ENCODE measurements around the gene MRGPRX4. TPM values are rescaled to one million over a fixed set of nuclear protein-coding genes. Genes with fewer than 3 reads are reported as not detected.

Gene MRGPRX4
- total and polyA plus RNA-seq, 2 experiments from 2014 or later: not detected

- Histone ChIP-seq H3K4me1 (ENCODE audit: low read depth) (no peaks in the 10 kb centered on the region), H3K36me3 (no peaks in the 10 kb centered on the region), H3K4me3 (no peak overlapping the region), H3K9me3 (ENCODE audit: low read depth) (no peaks in the 10 kb centered on the region), H3K27me3 (no peaks in the 10 kb centered on the region), H3K27ac (no peak overlapping the region)
- no peak for TF ChIP-seq CTCF (IDR thresholded peaks at IDR 0.05; ENCODE audit: low read depth, low read length)
- no peak for DNase-seq (ENCODE audit: low read depth in 1 of 2, low spot score in 1 of 2)
These were observed 48.7 kb downstream of the MRGPRX4 start for GRCh38 chr11:18221274-18221876.

DNA sequence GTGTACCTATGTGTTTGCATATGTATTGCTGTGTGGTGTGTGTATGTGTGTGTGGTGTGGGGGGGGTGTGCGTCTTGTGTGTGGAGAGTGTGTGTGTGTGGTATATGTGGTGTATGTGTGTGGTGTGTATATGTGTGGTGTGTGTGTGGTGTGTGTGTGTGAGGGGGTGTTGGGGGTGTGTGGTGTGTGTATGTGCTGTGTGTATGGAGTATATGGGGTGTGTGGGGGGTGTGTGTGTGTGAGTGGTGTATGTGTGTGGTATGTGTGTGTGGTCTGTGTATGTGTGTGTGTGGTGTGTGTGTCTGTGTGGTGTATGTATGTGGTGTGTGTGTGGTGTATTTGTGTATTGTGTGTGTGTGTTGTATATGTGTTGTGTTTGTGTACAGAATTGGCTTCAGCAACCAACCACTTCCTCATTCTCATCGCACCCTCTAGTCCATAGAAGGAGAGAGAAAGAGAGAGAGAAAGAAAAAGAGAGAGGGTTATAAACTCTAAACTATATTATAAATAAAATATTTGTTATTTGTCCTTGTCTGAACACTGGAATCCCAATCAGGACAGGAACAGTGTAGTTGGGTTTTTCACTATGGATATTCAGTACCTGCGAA, 50.3 kb downstream of the MRGPRX4 start:
- H3K9me3 ChIP-seq (ENCODE audit: low read depth): no peaks in the 10 kb centered on the region
- H3K4me3 ChIP-seq: no peak overlapping the region
- H3K27me3 ChIP-seq: peaks cover 3% of the 10 kb centered on the region
- H3K36me3 ChIP-seq: no peaks in the 10 kb centered on the region
- H3K27ac ChIP-seq: no peak overlapping the region
- H3K4me1 ChIP-seq (ENCODE audit: low read depth): no peaks in the 10 kb centered on the region
- DNase-seq (ENCODE audit: low read depth in 1 of 2, low spot score in 1 of 2): no peak
- no peak for TF ChIP-seq CTCF (IDR thresholded peaks at IDR 0.05; ENCODE audit: low read depth, low read length)

Other genes starting within 250 kb of the MRGPRX4 start
- 29.8 and 41.5 TPM in 2 replicates for gene SERGEF, start 159.8 kb upstream of the MRGPRX4 start, total RNA-seq
- 51.0 and 64.0 TPM in 2 replicates for gene SERGEF, start 159.8 kb upstream of the MRGPRX4 start, polyA plus RNA-seq
- gene TPH1, start 126.6 kb upstream of the MRGPRX4 start, total RNA-seq: 0.03 and 0.07 TPM in 2 replicates
- 0.12 TPM in 1 of 2 replicates, not detected in the other for gene TPH1, start 126.6 kb upstream of the MRGPRX4 start, polyA plus RNA-seq
- gene SAAL1, start 66.8 kb upstream of the MRGPRX4 start, total RNA-seq: 11.3 and 15.1 TPM in 2 replicates
- gene SAAL1, start 66.8 kb upstream of the MRGPRX4 start, polyA plus RNA-seq: 18.2 and 21.3 TPM in 2 replicates
- gene MRGPRX3, start 40.3 kb upstream of the MRGPRX4 start, total RNA-seq: not detected in 2 replicates
- gene MRGPRX3, start 40.3 kb upstream of the MRGPRX4 start, polyA plus RNA-seq: not detected in 2 replicates
- not detected in 2 replicates for gene SAA4, start 64.0 kb downstream of the MRGPRX4 start, total RNA-seq
- gene SAA4, start 64.0 kb downstream of the MRGPRX4 start, polyA plus RNA-seq: 0.20 TPM in 1 of 2 replicates, not detected in the other
- gene SAA2, start 75.8 kb downstream of the MRGPRX4 start, total RNA-seq: 0.14 TPM in 1 of 2 replicates, not detected in the other
- gene SAA2, start 75.8 kb downstream of the MRGPRX4 start, polyA plus RNA-seq: 0.29 and 0.45 TPM in 2 replicates
- 0.70 TPM in 1 of 2 replicates, not detected in the other for gene SAA1, start 93.4 kb downstream of the MRGPRX4 start, total RNA-seq
- gene SAA1, start 93.4 kb downstream of the MRGPRX4 start, polyA plus RNA-seq: 0.31 and 2.3 TPM in 2 replicates
- 7.3 and 10.3 TPM in 2 replicates for gene HPS5, start 149.3 kb downstream of the MRGPRX4 start, total RNA-seq
- gene HPS5, start 149.3 kb downstream of the MRGPRX4 start, polyA plus RNA-seq: 9.5 and 12.1 TPM in 2 replicates
- gene GTF2H1, start 149.7 kb downstream of the MRGPRX4 start, total RNA-seq: 20.6 and 24.6 TPM in 2 replicates
- 25.8 and 26.1 TPM in 2 replicates for gene GTF2H1, start 149.7 kb downstream of the MRGPRX4 start, polyA plus RNA-seq
- gene LDHA, start 221.7 kb downstream of the MRGPRX4 start, total RNA-seq: 1,055 and 1,613 TPM in 2 replicates
- gene LDHA, start 221.7 kb downstream of the MRGPRX4 start, polyA plus RNA-seq: 3,082 and 3,925 TPM in 2 replicates
- gene LDHC, start 239.5 kb downstream of the MRGPRX4 start, total RNA-seq: not detected in 2 replicates
- gene LDHC, start 239.5 kb downstream of the MRGPRX4 start, polyA plus RNA-seq: not detected in 2 replicates

Measured in cardiac muscle cell (in vitro differentiated cells and primary cell).